RWPE1 (cell line): ENCODE results near the gene CPN2.

Source experiments
- CTCF ChIA-PET: fragments of 350-600 bp; sonication (Branson Sonifier 250); formaldehyde crosslinking; extraction: SDS; loops from one replicate; lab custom pipeline; 2021; lab: Yijun Ruan, JAX
- POLR2A ChIA-PET: fragments of 400-600 bp; formaldehyde crosslinking; extraction: SDS; loops from one replicate; lab custom pipeline; 2020; ENCODE audit warnings: antibody characterized with exemption; ENCODE audit not compliant: low non-redundant PET; lab: Yijun Ruan, JAX
- DNase-seq: peaks from one replicate; pipeline ENCODE4 v3.0.0; 2012; ENCODE audit warnings: low spot score
- H3K27ac ChIP-seq: fragments of 450-650 bp; 2 replicates; pipeline ENCODE4 v1.5.1; 2017
- CTCF ChIP-seq: fragments of 450-650 bp; conservative IDR thresholded peaks from 2 replicates; pipeline ENCODE4 v1.5.1; 2017; ENCODE audit warnings: low read depth, mild to moderate bottlenecking

The CPN2 gene

GRCh38 chr3:194352667-194353246, 1.6 kb upstream of the CPN2 start:
- no peak overlapping the region for H3K27ac ChIP-seq
- TF ChIP-seq CTCF, result no peak
- CTCF ChIA-PET, result interaction anchor here (0.6 kb wide), 1 partner anchor 211 kb away, joined by 4 read pairs; no protein-coding TSS in a partner anchor
- DNase-seq, result no peak
- POLR2A ChIA-PET, result no interaction called here

GRCh38 chr3:194351952-194352536, 916 bp upstream of the CPN2 start:
- H3K27ac ChIP-seq, result no peak overlapping the region
- no peak for TF ChIP-seq CTCF
- ChIA-PET CTCF (no interaction called here), POLR2A (no interaction called here)
- no peak for DNase-seq

GRCh38 chr3:194350726-194351071, 429 bp downstream of the CPN2 start:
- H3K27ac ChIP-seq, result no peak overlapping the region
- no peak for TF ChIP-seq CTCF
- CTCF ChIA-PET, result interaction anchor here (0.5 kb wide), 1 partner anchor 209 kb away, joined by 4 read pairs; no protein-coding TSS in a partner anchor
- POLR2A ChIA-PET, result no interaction called here
- DNase-seq, result no peak

- no peak for TF ChIP-seq CTCF
- POLR2A ChIA-PET, result no interaction called here
- CTCF ChIA-PET, result no interaction called here
Measured at GRCh38 chr3:194348354-194348753, 2.8 kb downstream of the CPN2 start.

GRCh38 chr3:194346621-194347020, 4.5 kb downstream of the CPN2 start:
- no peak overlapping the region for H3K27ac ChIP-seq
- POLR2A ChIA-PET, result no interaction called here
- no peak for DNase-seq
- CTCF ChIA-PET, result interaction anchor here (0.6 to 1.5 kb wide), 3 partner anchors 10 to 681 kb away, joined by 4 to 6 read pairs (median 4); partner anchors contain the start of gene GP5
- no peak for TF ChIP-seq CTCF

More at GRCh38 chr3:194348354-194348753, 2.8 kb downstream of the CPN2 start:
- DNase-seq, result no peak
- H3K27ac ChIP-seq, result no peak overlapping the region

- no peak for TF ChIP-seq CTCF
- DNase-seq, result no peak
- POLR2A ChIA-PET, result no interaction called here
- CTCF ChIA-PET, result interaction anchor here (0.6 to 2.2 kb wide), 5 partner anchors 9 to 680 kb away, joined by 3 to 19 read pairs (median 4); partner anchors contain the start of gene GP5
- no peak overlapping the region for H3K27ac ChIP-seq
Measured at GRCh38 chr3:194346035-194346434, 5.1 kb downstream of the CPN2 start.
